ENCODE data around the gene SPOCK1. TPM values are rescaled to one million over a fixed set of nuclear protein-coding genes. Genes with fewer than 3 reads are reported as not detected.
A peak's percentile ranks its signal among the peaks of the same experiment; 100 is the strongest.

SPOCK1 gene
- total RNA-seq, 2 experiments from 2014 or later: not detected

DNA sequence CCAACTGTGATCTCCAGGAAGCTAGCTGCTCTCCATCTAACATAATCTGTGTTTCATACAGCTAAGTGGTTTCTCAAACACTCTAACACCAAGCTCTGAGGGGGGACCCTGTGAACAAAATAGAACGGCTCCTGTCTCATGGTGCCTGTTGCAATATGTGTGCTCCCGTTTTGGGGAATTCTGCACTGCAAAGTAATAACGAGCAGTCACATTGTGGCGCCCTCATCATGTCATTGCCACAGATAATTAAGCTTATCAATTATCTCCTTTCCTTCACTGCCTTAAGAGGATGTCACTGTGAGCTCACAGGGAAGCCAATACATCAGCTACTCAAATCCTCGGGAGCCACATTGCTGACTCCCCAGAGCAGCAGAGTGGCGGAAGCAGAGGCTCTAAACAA lies 416.2 kb downstream of the SPOCK1 start:
- Mint-ChIP-seq H3K9me3 (no peaks in the 10 kb centered on the region), H3K27ac (no peak overlapping the region), H3K4me1 (ENCODE audit: low read depth) (no peaks in the 10 kb centered on the region), H3K4me3 (no peak overlapping the region), H3K27me3 (no peaks in the 10 kb centered on the region), H3K36me3 (ENCODE audit: low read depth) (no peaks in the 10 kb centered on the region)
- CTCF ChIA-PET: interaction anchor here (1.2 kb wide), 1 partner anchor 237 kb away, joined by 3 read pairs; no protein-coding TSS in a partner anchor
- TF ChIP-seq, protein P1, sequence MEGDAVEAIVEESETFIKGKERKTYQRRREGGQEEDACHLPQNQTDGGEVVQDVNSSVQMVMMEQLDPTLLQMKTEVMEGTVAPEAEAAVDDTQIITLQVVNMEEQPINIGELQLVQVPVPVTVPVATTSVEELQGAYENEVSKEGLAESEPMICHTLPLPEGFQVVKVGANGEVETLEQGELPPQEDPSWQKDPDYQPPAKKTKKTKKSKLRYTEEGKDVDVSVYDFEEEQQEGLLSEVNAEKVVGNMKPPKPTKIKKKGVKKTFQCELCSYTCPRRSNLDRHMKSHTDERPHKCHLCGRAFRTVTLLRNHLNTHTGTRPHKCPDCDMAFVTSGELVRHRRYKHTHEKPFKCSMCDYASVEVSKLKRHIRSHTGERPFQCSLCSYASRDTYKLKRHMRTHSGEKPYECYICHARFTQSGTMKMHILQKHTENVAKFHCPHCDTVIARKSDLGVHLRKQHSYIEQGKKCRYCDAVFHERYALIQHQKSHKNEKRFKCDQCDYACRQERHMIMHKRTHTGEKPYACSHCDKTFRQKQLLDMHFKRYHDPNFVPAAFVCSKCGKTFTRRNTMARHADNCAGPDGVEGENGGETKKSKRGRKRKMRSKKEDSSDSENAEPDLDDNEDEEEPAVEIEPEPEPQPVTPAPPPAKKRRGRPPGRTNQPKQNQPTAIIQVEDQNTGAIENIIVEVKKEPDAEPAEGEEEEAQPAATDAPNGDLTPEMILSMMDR (IDR thresholded peaks at IDR 0.05): no peak
- ATAC-seq: no peak
- POLR2A ChIA-PET: interaction anchor here (0.7 kb wide), 1 partner anchor 9 kb away, joined by 3 read pairs; no protein-coding TSS in a partner anchor
- intact Hi-C loops (cut with micrococcal nuclease): no loop called here
- DNase-seq: no peak

GRCh38 chr5:137078171-137078665 lies 420.9 kb downstream of the SPOCK1 start:
- H3K27ac Mint-ChIP-seq: no peak overlapping the region
- POLR2A ChIA-PET: no interaction called here

DNA sequence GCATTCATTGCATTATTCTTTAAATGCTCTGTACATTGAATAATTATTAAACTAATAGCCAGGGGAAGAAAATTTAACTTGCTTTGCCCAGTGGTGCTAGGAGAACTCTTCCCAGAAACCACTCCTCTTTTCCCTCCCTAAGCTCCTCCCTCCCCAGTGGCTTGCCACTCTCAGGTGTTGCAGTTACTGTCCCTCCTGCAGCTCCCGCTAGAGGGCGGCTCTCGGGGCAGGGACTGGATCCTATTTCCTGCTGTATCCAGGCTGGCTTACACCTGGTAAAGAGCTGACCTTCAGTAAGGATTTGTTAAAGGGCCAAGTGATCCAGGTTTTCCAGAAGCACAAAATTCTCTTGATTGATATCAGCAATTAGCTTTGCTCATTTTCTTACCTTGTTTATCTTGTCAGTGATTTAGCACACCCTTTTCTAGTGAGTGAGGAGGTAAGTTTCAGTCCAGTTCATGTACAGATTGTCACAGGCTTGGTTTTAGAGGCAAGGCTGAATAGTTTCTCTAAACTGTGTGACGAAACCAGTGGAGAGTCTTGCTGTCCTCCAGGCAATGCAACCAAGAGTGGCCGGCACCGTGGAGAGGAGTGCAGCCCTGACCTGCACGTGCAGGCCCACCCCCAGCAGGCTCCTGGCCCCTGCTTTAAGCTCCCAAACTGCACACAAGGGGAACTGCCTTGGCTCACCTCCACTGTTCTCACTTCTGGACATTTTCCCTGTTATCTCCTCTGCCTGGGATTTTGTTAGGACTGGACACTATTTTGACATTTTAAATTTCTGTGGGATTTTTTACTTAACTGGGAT lies 423.8 kb downstream of the SPOCK1 start:
- POLR2A ChIA-PET: no interaction called here
- no peaks in the 10 kb centered on the region for H3K27me3 Mint-ChIP-seq
- no peaks in the 10 kb centered on the region for H3K9me3 Mint-ChIP-seq
- no peak overlapping the region for H3K27ac Mint-ChIP-seq
- no peaks in the 10 kb centered on the region for H3K4me1 Mint-ChIP-seq (ENCODE audit: low read depth)
- no peak overlapping the region for H3K4me3 Mint-ChIP-seq
- TF ChIP-seq, protein P1 (IDR thresholded peaks at IDR 0.05): peak; percentile 36
- intact Hi-C loops (cut with micrococcal nuclease): no loop called here
- DNase-seq (peak; percentile 54), ATAC-seq (no peak)
- CTCF ChIA-PET: interaction anchor here (1.0 to 1.5 kb wide), 4 partner anchors 12 to 245 kb away, joined by 3 to 5 read pairs (median 4); no protein-coding TSS in a partner anchor
- H3K36me3 Mint-ChIP-seq (ENCODE audit: low read depth): no peaks in the 10 kb centered on the region

More at GRCh38 chr5:137078171-137078665, 420.9 kb downstream of the SPOCK1 start:
- DNase-seq (no peak), ATAC-seq (no peak)
- Mint-ChIP-seq H3K27me3 (no peaks in the 10 kb centered on the region), H3K4me1 (ENCODE audit: low read depth) (no peaks in the 10 kb centered on the region), H3K36me3 (ENCODE audit: low read depth) (no peaks in the 10 kb centered on the region), H3K9me3 (no peaks in the 10 kb centered on the region), H3K4me3 (no peak overlapping the region)
- CTCF ChIA-PET: no interaction called here
- intact Hi-C loops (cut with micrococcal nuclease): no loop called here
- TF ChIP-seq, protein P1 (IDR thresholded peaks at IDR 0.05): no peak

GRCh38 chr5:137073189-137073588 lies 425.9 kb downstream of the SPOCK1 start:
- TF ChIP-seq, protein P1 (IDR thresholded peaks at IDR 0.05): no peak
- DNase-seq (no peak), ATAC-seq (no peak)
- no peak overlapping the region for H3K27ac Mint-ChIP-seq
- no peaks in the 10 kb centered on the region for H3K27me3 Mint-ChIP-seq
- ChIA-PET CTCF (no interaction called here), POLR2A (no interaction called here)
- H3K4me3 Mint-ChIP-seq: no peak overlapping the region
- no peaks in the 10 kb centered on the region for H3K36me3 Mint-ChIP-seq (ENCODE audit: low read depth)
- no peaks in the 10 kb centered on the region for H3K9me3 Mint-ChIP-seq
- no peaks in the 10 kb centered on the region for H3K4me1 Mint-ChIP-seq (ENCODE audit: low read depth)
- intact Hi-C loops (cut with micrococcal nuclease): no loop called here
